Neural cell (in vitro differentiated cells): ENCODE results near the gene PDE3B. TPM values are rescaled to one million over a fixed set of nuclear protein-coding genes. Genes with fewer than 3 reads are reported as not detected.

Experiments
- H2AFZ ChIP-seq: fragments of 200-600, 300-800 bp; sonication (generic), shearing (Covaris generic); 2 replicates; pipeline ENCODE4 v1.6.0; 2014; ENCODE audit warnings: low read depth, mild to moderate bottlenecking, antibody characterized with exemption, low read length, moderate library complexity
- H3F3A ChIP-seq: fragments of 200-600 bp; shearing (Covaris generic); 2 replicates; pipeline ENCODE4 v1.6.1; 2016; ENCODE audit warnings: mild to moderate bottlenecking, moderate library complexity, mixed read lengths, antibody characterized with exemption, low read length; ENCODE audit not compliant: insufficient read depth, poor library complexity, severe bottlenecking
- H3K27ac ChIP-seq: fragments of 200-600, 300-800 bp; sonication (generic), shearing (Covaris generic); 2 replicates; pipeline ENCODE4 v1.5.1; 2014; ENCODE audit warnings: mild to moderate bottlenecking, low read length, moderate library complexity
- H3K27me3 ChIP-seq: fragments of 300-800, 200-600 bp; sonication (generic), shearing (Covaris generic); 2 replicates; pipeline ENCODE4 v1.6.0; 2014; ENCODE audit warnings: mild to moderate bottlenecking, low read depth, low read length, moderate library complexity; ENCODE audit not compliant: insufficient read depth
- H3K36me3 ChIP-seq: fragments of 300-800, 200-600 bp; sonication (generic), shearing (Covaris generic); 2 replicates; pipeline ENCODE4 v1.5.1; 2014; ENCODE audit warnings: mild to moderate bottlenecking, antibody characterized with exemption, low read length, moderate library complexity; ENCODE audit not compliant: insufficient read depth
- H3K4me2 ChIP-seq: fragments of 300-800, 200-600 bp; sonication (generic), shearing (Covaris generic); 2 replicates; pipeline ENCODE4 v1.6.0; 2014; ENCODE audit warnings: mild to moderate bottlenecking, low read length
- H3K4me3 ChIP-seq: fragments of 300-800, 200-600 bp; sonication (generic), shearing (Covaris generic); 2 replicates; pipeline ENCODE4 v1.5.1; 2014; ENCODE audit warnings: mild to moderate bottlenecking, low read length, moderate library complexity
- H3K79me2 ChIP-seq: fragments of 200-600 bp; shearing (Covaris generic); replicated peaks from 2 replicates; pipeline ENCODE4 v1.6.0; 2014; ENCODE audit warnings: mild to moderate bottlenecking, low read length, moderate library complexity; ENCODE audit not compliant: insufficient read depth
- H3K9ac ChIP-seq: fragments of 300-800, 200-600 bp; sonication (generic), shearing (Covaris generic); 2 replicates; pipeline ENCODE4 v1.6.1; 2016; ENCODE audit warnings: mild to moderate bottlenecking, low read length, mixed read lengths
- H3K9me2 ChIP-seq: fragments of 200-600 bp; shearing (Covaris generic); 2 replicates; pipeline ENCODE4 v1.6.1; 2016; ENCODE audit warnings: mild to moderate bottlenecking, low read length, mixed read lengths; ENCODE audit not compliant: insufficient read depth
- H3K9me3 ChIP-seq: fragments of 200-600, 300-800 bp; sonication (generic), shearing (Covaris generic); 2 replicates; pipeline ENCODE4 v1.6.1; 2016; ENCODE audit warnings: mild to moderate bottlenecking, mixed run types, low read length, moderate library complexity, mixed read lengths
- H4K20me1 ChIP-seq: fragments of 200-600 bp; shearing (Covaris generic); 2 replicates; pipeline ENCODE4 v1.6.1; 2016; ENCODE audit warnings: mild to moderate bottlenecking, mixed run types; ENCODE audit not compliant: insufficient read depth
- EP300 ChIP-seq: fragments of 450-650 bp; conservative IDR thresholded peaks from 2 replicates; pipeline ENCODE4 v1.6.1; 2014; ENCODE audit warnings: antibody characterized with exemption, mild to moderate bottlenecking, moderate library complexity; ENCODE audit not compliant: poor library complexity, severe bottlenecking
- EZH2 ChIP-seq: fragments of 200-600, 300-800 bp; shearing (Covaris generic), sonication (generic); IDR thresholded peaks from 2 replicates; pipeline ENCODE4 v1.6.1; 2014; ENCODE audit warnings: antibody characterized with exemption, low read length, borderline replicate concordance, mild to moderate bottlenecking; ENCODE audit not compliant: insufficient read depth, poor library complexity, severe bottlenecking
- MXI1 ChIP-seq: fragments of 450-650 bp; conservative IDR thresholded peaks from 2 replicates; pipeline ENCODE4 v1.6.1; 2014; ENCODE audit warnings: antibody characterized with exemption, mild to moderate bottlenecking; ENCODE audit not compliant: poor library complexity, severe bottlenecking
- POLR2AphosphoS5 ChIP-seq: IDR thresholded peaks from 2 replicates; pipeline ENCODE4 v1.6.1; 2012
- RAD21 ChIP-seq: fragments of 450-650 bp; conservative IDR thresholded peaks from 2 replicates; pipeline ENCODE4 v1.6.1; 2014; ENCODE audit warnings: antibody characterized with exemption, mild to moderate bottlenecking, moderate library complexity
- SMC3 ChIP-seq: fragments of 450-650 bp; conservative IDR thresholded peaks from 2 replicates; pipeline ENCODE4 v1.6.1; 2014; ENCODE audit warnings: antibody characterized with exemption, mild to moderate bottlenecking, moderate library complexity; ENCODE audit not compliant: poor library complexity
- TAF1 ChIP-seq: IDR thresholded peaks from 2 replicates; pipeline ENCODE4 v1.6.1; 2012; ENCODE audit warnings: low read depth
- polyA plus RNA-seq: library from polyadenylated mRNA; depleted of rRNA; stranded (reverse); fragments of >200 nt; gene quantifications from 2 replicates; pipeline ENCODE4 v1.2.3, GENCODE V29; 2014
- TF ChIP-seq, protein P1 (sequence below): fragments of 450-650 bp; IDR thresholded peaks from 2 replicates; pipeline ENCODE4 v1.5.1; 2014; ENCODE audit warnings: antibody characterized with exemption, mild to moderate bottlenecking, moderate library complexity; ENCODE audit not compliant: poor library complexity, severe bottlenecking
- TF ChIP-seq, protein P2 (sequence below): IDR thresholded peaks from 2 replicates; pipeline ENCODE4 v1.6.1; 2012; ENCODE audit warnings: borderline replicate concordance

PDE3B gene
- polyA plus RNA-seq, 1 donor from 2014 or later, result 13.8 TPM

DNA sequence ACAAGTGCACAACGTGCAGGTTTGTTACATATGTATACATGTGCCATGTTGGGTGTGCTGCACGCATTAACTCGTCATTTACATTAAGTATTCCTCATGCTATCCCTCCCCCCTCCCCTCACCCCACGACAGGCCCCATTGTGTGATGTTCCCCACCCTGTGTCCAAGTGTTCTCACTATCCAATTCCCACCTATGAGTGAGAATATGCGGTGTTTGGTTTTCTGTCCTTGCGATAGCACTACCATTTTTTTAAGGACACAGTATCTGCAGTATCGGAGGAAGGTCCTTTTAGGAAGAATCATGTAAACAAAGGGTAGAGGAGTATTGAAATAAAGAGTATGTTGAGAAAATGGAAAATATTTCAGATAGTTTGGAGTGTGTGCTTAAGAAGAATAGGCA, 25.9 kb downstream of the PDE3B start:
- H3F3A ChIP-seq, result no peaks in the 10 kb centered on the region
- no peak overlapping the region for H2AFZ ChIP-seq
- no peaks in the 10 kb centered on the region for H4K20me1 ChIP-seq
- no peaks in the 10 kb centered on the region for H3K27me3 ChIP-seq
- H3K4me3 ChIP-seq, result no peak overlapping the region
- H3K9ac ChIP-seq, result no peak overlapping the region
- H3K79me2 ChIP-seq, result no peaks in the 10 kb centered on the region
- H3K27ac ChIP-seq, result no peak overlapping the region
- H3K9me3 ChIP-seq, result no peaks in the 10 kb centered on the region
- H3K9me2 ChIP-seq, result no peaks in the 10 kb centered on the region
- no peak for TF ChIP-seq EP300
- TF ChIP-seq POLR2AphosphoS5, result no peak
- no peak for TF ChIP-seq RAD21
- TF ChIP-seq, protein P1, sequence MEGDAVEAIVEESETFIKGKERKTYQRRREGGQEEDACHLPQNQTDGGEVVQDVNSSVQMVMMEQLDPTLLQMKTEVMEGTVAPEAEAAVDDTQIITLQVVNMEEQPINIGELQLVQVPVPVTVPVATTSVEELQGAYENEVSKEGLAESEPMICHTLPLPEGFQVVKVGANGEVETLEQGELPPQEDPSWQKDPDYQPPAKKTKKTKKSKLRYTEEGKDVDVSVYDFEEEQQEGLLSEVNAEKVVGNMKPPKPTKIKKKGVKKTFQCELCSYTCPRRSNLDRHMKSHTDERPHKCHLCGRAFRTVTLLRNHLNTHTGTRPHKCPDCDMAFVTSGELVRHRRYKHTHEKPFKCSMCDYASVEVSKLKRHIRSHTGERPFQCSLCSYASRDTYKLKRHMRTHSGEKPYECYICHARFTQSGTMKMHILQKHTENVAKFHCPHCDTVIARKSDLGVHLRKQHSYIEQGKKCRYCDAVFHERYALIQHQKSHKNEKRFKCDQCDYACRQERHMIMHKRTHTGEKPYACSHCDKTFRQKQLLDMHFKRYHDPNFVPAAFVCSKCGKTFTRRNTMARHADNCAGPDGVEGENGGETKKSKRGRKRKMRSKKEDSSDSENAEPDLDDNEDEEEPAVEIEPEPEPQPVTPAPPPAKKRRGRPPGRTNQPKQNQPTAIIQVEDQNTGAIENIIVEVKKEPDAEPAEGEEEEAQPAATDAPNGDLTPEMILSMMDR, result no peak
- no peak for TF ChIP-seq EZH2
- no peak for TF ChIP-seq TAF1
- TF ChIP-seq, protein P2, sequence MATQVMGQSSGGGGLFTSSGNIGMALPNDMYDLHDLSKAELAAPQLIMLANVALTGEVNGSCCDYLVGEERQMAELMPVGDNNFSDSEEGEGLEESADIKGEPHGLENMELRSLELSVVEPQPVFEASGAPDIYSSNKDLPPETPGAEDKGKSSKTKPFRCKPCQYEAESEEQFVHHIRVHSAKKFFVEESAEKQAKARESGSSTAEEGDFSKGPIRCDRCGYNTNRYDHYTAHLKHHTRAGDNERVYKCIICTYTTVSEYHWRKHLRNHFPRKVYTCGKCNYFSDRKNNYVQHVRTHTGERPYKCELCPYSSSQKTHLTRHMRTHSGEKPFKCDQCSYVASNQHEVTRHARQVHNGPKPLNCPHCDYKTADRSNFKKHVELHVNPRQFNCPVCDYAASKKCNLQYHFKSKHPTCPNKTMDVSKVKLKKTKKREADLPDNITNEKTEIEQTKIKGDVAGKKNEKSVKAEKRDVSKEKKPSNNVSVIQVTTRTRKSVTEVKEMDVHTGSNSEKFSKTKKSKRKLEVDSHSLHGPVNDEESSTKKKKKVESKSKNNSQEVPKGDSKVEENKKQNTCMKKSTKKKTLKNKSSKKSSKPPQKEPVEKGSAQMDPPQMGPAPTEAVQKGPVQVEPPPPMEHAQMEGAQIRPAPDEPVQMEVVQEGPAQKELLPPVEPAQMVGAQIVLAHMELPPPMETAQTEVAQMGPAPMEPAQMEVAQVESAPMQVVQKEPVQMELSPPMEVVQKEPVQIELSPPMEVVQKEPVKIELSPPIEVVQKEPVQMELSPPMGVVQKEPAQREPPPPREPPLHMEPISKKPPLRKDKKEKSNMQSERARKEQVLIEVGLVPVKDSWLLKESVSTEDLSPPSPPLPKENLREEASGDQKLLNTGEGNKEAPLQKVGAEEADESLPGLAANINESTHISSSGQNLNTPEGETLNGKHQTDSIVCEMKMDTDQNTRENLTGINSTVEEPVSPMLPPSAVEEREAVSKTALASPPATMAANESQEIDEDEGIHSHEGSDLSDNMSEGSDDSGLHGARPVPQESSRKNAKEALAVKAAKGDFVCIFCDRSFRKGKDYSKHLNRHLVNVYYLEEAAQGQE, result no peak
- H3K36me3 ChIP-seq, result no peaks in the 10 kb centered on the region
- H3K4me2 ChIP-seq, result no peak overlapping the region

DNA sequence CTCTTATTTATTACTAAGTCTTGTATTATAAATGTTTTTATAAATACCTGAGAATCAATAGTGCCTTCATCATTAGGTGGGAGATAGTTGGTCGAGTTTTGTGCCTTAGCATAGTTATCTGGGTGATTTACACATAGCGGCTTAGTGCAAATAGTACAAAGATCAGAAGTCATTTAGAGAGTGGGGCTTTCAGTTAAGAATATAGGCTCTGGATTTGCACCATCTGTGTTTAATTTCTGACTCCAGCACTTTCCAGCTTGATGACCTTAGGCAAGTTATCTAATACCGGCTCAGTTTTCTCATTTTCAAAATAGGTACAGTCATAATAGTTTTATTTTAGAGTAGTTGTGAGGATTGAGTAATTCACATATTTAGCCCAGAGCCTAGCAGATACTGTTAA, 26.4 kb downstream of the PDE3B start:
- Histone ChIP-seq H4K20me1 (no peaks in the 10 kb centered on the region), H3K27ac (no peak overlapping the region), H3K9ac (no peak overlapping the region), H3K9me2 (no peaks in the 10 kb centered on the region), H3K4me3 (no peak overlapping the region), H3K9me3 (no peaks in the 10 kb centered on the region), H3K79me2 (no peaks in the 10 kb centered on the region), H3K27me3 (no peaks in the 10 kb centered on the region), H3K4me2 (no peak overlapping the region), H3F3A (no peaks in the 10 kb centered on the region), H3K36me3 (no peaks in the 10 kb centered on the region), H2AFZ (no peak overlapping the region)
- TF ChIP-seq MXI1, result no peak
- no peak for TF ChIP-seq EZH2
- no peak for TF ChIP-seq POLR2AphosphoS5
- TF ChIP-seq EP300, result no peak
- TF ChIP-seq, protein P1, result no peak
- TF ChIP-seq RAD21, result no peak
- TF ChIP-seq SMC3, result no peak
- TF ChIP-seq, protein P2, result no peak
- no peak for TF ChIP-seq TAF1
